Bronchial epithelial cell (primary cell): ENCODE results near the gene EEFSEC. TPM values are rescaled to one million over a fixed set of nuclear protein-coding genes. Genes with fewer than 3 reads are reported as not detected.
A peak's percentile ranks its signal among the peaks of the same experiment; 100 is the strongest.

Source experiments
- DNase-seq: peaks from one replicate; pipeline ENCODE4 v3.0.0-alpha.2; 2010; ENCODE audit warnings: low read depth
- FAIRE-seq: peaks from 2 replicates; lab custom pipeline; 2011; peaks lifted over from hg19 to GRCh38; lab: Jason Lieb, UNC
- H3K27me3 ChIP-seq: 2 replicates; pipeline ENCODE4 v1.5.1; 2011; ENCODE audit warnings: low read length; ENCODE audit not compliant: control insufficient read depth, insufficient read depth
- H3K36me3 ChIP-seq: 2 replicates; pipeline ENCODE4 v1.5.1; 2011; ENCODE audit warnings: low read length; ENCODE audit not compliant: control insufficient read depth, insufficient read depth
- H3K4me3 ChIP-seq: 2 replicates; pipeline ENCODE4 v1.5.1; 2011; ENCODE audit warnings: mild to moderate bottlenecking, low read depth, low read length, control low read depth
- total RNA-seq: library from RNA; depleted of rRNA; stranded (reverse); fragments of >200 nt; gene quantifications from 2 replicates; pipeline ENCODE4 v1.2.1, GENCODE V29; 2014
- TF ChIP-seq, protein P1 (sequence below): IDR thresholded peaks from 2 replicates; pipeline ENCODE4 v1.5.1; 2011; ENCODE audit warnings: mild to moderate bottlenecking, moderate library complexity, low read length, control low read depth, inconsistent platforms; ENCODE audit not compliant: insufficient read depth, severe bottlenecking

EEFSEC gene
- total RNA-seq, 1 donor from 2014 or later, result 3.7 TPM

DNA sequence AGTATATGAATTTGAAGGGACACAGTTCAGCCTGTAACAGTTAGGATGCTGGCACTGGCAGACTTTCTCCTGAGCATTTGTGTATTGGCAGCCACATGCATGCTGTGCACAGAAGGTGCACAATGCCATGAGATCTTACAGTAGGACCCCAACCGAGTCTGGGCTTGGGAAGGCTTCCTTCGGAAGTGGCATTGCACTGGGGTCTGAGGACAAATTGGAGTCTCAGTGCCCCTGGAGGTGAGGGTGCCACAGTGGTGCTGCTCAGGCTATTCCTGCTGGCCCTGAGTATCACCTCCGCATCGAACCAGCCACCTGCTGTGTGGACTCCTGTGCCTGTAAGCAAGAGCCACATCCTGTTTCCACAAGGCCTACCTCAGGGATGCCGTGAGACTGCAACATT is 213.9 kb downstream of the EEFSEC start:
- Histone ChIP-seq H3K36me3 (peaks cover 3% of the 10 kb centered on the region), H3K27me3 (no peaks in the 10 kb centered on the region), H3K4me3 (no peak overlapping the region)
- FAIRE-seq (peak; percentile 18), DNase-seq (no peak)
- TF ChIP-seq, protein P1, sequence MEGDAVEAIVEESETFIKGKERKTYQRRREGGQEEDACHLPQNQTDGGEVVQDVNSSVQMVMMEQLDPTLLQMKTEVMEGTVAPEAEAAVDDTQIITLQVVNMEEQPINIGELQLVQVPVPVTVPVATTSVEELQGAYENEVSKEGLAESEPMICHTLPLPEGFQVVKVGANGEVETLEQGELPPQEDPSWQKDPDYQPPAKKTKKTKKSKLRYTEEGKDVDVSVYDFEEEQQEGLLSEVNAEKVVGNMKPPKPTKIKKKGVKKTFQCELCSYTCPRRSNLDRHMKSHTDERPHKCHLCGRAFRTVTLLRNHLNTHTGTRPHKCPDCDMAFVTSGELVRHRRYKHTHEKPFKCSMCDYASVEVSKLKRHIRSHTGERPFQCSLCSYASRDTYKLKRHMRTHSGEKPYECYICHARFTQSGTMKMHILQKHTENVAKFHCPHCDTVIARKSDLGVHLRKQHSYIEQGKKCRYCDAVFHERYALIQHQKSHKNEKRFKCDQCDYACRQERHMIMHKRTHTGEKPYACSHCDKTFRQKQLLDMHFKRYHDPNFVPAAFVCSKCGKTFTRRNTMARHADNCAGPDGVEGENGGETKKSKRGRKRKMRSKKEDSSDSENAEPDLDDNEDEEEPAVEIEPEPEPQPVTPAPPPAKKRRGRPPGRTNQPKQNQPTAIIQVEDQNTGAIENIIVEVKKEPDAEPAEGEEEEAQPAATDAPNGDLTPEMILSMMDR, result no peak

DNA sequence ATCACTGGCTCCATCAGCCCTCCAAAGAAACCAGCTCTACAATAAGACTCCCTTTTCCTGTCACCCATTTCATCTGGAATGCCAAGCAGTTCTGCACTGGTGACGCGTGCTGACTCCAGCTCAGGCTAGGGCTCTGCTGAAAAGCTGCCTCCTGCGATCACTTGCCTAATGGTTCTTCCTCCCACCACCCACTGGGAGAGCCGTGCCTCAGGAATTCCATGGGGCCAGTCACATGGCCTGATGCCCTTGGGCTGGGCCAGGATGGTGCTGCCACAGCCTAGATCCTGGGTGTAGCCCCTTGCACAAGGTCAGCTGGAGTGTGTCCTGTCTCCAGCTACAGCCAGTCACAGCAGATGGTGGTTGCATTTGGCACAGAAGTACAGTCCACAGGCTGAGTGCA is 214.5 kb downstream of the EEFSEC start:
- no peak overlapping the region for H3K4me3 ChIP-seq
- peaks cover 3% of the 10 kb centered on the region for H3K36me3 ChIP-seq
- DNase-seq, result no peak
- TF ChIP-seq, protein P1, result no peak
- no peak for FAIRE-seq
- H3K27me3 ChIP-seq, result no peaks in the 10 kb centered on the region

DNA sequence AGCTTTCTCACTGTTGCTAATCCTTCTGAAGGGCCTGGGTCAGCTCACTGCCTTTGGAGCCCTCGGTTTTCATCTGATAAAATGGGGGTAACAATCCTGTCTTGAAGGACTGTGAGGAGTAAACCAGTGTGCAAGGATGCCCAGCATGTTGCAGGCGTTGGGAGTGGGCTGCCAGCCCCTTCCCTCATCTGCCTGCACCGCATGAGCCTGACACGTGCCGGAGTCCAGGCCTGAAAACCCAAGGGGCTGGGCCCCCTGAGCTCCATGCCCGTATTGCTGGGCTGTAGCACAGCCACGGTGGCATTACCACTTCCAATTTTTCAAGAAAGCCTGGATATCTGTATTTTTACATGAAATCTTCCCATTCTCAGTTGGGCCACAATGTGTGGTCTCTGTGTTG is 215.3 kb downstream of the EEFSEC start:
- no peak for FAIRE-seq

DNA sequence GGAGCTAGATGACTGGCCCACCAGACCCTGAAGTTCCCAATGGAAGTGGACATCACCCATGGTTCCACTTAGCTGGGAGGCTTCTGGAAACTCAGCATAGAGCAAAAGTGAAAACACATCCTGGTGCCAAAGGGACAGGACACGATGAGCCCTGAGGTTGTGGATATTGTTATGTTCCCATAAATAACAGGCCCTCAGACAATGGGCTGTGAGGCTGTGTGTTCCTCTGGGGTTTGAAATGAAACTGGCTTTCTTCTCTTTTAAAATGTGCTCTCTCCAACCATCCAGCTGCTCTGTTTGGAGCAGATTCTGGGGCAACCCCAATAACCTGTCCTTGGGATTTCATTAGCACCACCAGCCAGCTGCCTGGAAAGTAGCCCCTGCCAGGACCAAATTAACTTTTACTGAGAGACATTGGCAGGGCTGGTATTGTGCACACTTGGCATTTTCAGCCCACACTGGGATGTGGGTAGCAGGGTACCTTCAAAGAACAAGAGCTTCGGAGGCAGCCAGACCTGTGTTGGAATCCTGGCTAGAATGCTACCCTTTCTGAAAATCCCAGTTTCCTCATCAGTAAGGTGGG is 215.9 kb downstream of the EEFSEC start:
- FAIRE-seq (peak; percentile 7), DNase-seq (no peak)
- Histone ChIP-seq H3K36me3 (peaks cover 3% of the 10 kb centered on the region), H3K4me3 (no peak overlapping the region), H3K27me3 (no peaks in the 10 kb centered on the region)
- TF ChIP-seq, protein P1, result no peak

More for the DNA sequence above, 215.3 kb downstream of the EEFSEC start:
- TF ChIP-seq, protein P1, result no peak
- no peaks in the 10 kb centered on the region for H3K27me3 ChIP-seq
- H3K36me3 ChIP-seq, result peaks cover 1% of the 10 kb centered on the region
- H3K4me3 ChIP-seq, result no peak overlapping the region
- DNase-seq, result no peak

DNA sequence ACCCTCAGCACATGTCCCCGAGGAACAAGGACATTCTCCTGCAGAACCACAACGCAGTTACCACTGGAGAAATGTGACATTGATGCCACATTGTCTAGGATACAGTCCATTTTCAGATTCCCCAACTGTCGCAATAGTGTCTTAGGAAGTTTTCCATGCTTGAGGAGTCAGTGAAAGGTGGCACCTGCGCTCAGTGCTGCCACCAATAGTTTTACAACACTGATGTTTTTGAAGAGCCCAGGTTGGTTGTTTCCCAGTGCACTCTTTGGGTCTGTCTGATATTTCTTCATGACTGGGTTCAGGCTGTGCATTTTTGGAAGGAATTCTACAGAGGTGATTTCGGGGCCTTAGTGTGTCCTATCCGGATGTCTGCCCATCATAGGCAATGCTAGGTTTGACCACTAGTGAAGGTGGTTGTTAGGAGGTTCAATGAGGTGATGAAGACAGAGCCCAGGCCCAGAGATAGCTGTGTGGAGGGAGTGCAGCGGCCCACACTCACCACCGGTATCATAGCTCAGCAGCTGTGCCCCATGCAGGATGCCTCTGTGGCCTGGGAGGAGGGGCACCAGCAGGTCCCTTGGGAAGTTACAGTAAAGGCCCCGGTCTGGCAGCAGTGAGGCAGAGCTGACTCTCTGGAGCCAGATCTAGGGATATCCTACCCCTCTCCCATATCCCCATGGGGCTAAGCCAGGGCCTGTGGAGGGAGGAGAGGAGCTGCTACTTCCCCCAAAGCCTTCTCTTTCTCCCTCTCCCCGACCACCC is 216.8 kb downstream of the EEFSEC start:
- H3K36me3 ChIP-seq, result peaks cover 3% of the 10 kb centered on the region
- TF ChIP-seq, protein P1, result no peak
- H3K4me3 ChIP-seq, result no peak overlapping the region
- H3K27me3 ChIP-seq, result no peaks in the 10 kb centered on the region
- peak; percentile 83 for FAIRE-seq
- DNase-seq, result no peak
